AG04450 (cell line): ENCODE results near the gene PDSS2. TPM values are rescaled to one million over a fixed set of nuclear protein-coding genes. Genes with fewer than 3 reads are reported as not detected.

Experiments
- CTCF ChIA-PET: fragments of 300-600, 350-600 bp; formaldehyde crosslinking; extraction: SDS; loops from one replicate; lab custom pipeline; 2022; ENCODE audit warnings: antibody characterized with exemption, inconsistent platforms; lab: Charles Lee
- POLR2A ChIA-PET: fragments of 350-600 bp; formaldehyde crosslinking; extraction: SDS; loops from one replicate; lab custom pipeline; 2021; ENCODE audit warnings: antibody characterized with exemption, inconsistent platforms; lab: Yijun Ruan, JAX
- DNase-seq: peaks from one replicate; pipeline ENCODE4 v3.0.0-alpha.2; 2011; ENCODE audit warnings: low read depth, low spot score
- H3K27ac ChIP-seq: one replicate; pipeline ENCODE4 v1.5.1; 2012; ENCODE audit warnings: low read depth, low read length, control low read depth
- H3K27me3 ChIP-seq: one replicate; pipeline ENCODE4 v1.6.0; 2012; ENCODE audit warnings: low read length; ENCODE audit not compliant: control insufficient read depth, insufficient read depth
- H3K4me3 ChIP-seq: 2 replicates; pipeline ENCODE4 v1.5.1; 2011; ENCODE audit warnings: mild to moderate bottlenecking, low read depth, low read length, control low read depth
- H3K9me3 ChIP-seq: 2 replicates; pipeline ENCODE4 v1.5.1; 2012; ENCODE audit warnings: low read length; ENCODE audit not compliant: control insufficient read depth, insufficient read depth
- polyA plus RNA-seq: library from polyadenylated mRNA; depleted of rRNA; stranded (reverse); fragments of >200 nt; gene quantifications from 2 replicates; pipeline ENCODE4 v1.2.3, GENCODE V29; 2011
- TF ChIP-seq, protein P1 (sequence below): IDR thresholded peaks from 2 replicates; pipeline ENCODE4 v1.5.1; 2011; ENCODE audit warnings: low read depth, low read length, control low read depth, inconsistent platforms

The PDSS2 gene
- polyA plus RNA-seq, 1 experiment = 19.1 TPM

DNA sequence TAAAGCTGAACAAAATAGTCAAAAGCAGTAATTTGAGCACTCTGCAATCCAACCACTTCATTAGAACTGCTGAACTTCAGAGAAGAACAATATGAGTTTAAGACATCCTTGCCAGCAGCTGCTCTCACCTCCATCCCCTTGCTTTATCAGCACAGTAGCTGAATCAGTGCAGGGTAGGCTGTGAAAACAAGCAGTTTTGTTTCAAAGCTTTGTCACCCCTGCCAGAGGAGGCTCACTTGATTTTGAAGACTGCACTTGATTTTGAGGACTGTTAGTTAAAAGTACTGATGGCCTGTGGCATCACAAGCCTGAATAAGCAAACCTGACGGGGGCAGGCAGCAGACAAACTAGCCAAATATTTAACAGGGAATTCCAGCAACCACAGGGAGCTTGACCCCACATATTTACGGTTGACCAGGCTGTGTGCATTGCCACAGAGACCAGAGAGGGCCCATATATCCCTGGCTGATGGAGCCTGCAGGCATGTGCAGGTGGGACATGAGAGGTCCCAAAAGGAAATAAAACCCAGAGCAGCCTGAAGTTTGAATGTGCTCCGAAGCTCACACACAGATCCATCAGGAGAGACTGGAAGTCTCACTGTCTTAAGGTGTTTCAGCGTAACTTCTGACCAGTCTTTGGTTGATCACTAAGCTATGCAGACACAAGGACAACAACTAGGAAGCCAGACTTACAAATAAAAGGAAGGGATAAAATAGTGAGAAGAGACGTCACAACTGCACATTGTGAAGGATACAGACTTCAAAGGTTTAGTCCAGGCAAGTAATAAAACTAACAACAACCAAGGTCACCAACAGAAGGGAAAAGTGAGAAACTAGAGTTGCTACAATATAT is 97.4 kb downstream of the PDSS2 start:
- ChIA-PET POLR2A (no interaction called here), CTCF (interaction anchor here (1.4 to 1.6 kb wide), 2 partner anchors 9 to 44 kb away, joined by 5 read pairs; no protein-coding TSS in a partner anchor)
- peak; percentile 49 for DNase-seq
- H3K9me3 ChIP-seq = peaks cover 8% of the 10 kb centered on the region; the same call in 1 of the 2 replicates
- no peak overlapping the region for H3K4me3 ChIP-seq
- H3K27me3 ChIP-seq = no peaks in the 10 kb centered on the region
- TF ChIP-seq, protein P1, sequence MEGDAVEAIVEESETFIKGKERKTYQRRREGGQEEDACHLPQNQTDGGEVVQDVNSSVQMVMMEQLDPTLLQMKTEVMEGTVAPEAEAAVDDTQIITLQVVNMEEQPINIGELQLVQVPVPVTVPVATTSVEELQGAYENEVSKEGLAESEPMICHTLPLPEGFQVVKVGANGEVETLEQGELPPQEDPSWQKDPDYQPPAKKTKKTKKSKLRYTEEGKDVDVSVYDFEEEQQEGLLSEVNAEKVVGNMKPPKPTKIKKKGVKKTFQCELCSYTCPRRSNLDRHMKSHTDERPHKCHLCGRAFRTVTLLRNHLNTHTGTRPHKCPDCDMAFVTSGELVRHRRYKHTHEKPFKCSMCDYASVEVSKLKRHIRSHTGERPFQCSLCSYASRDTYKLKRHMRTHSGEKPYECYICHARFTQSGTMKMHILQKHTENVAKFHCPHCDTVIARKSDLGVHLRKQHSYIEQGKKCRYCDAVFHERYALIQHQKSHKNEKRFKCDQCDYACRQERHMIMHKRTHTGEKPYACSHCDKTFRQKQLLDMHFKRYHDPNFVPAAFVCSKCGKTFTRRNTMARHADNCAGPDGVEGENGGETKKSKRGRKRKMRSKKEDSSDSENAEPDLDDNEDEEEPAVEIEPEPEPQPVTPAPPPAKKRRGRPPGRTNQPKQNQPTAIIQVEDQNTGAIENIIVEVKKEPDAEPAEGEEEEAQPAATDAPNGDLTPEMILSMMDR = no peak
- no peak overlapping the region for H3K27ac ChIP-seq

DNA sequence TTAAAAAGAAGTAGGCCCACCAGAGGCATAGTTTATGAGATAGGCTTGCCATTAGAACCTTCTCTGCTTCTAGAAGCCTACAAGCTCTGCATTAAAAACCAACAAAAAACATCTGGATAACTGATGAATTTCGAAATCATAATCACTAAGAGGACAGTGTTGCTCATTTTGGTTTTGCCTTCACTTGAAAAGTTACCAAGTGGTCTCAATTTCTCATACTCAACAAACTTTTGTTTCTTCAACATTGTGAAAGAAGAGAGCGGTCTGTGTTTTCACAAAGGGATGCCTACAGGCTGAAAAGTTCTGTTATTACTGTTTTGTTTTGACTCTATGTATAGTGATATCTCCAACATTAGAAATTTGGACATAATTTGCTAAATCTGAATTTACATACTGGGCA is 98.9 kb downstream of the PDSS2 start:
- H3K4me3 ChIP-seq = no peak overlapping the region
- TF ChIP-seq, protein P1 = no peak
- POLR2A ChIA-PET = no interaction called here
- H3K9me3 ChIP-seq = peaks cover 8% of the 10 kb centered on the region; the same call in 1 of the 2 replicates
- CTCF ChIA-PET = interaction anchor here (1.0 kb wide), 1 partner anchor 100 kb away, joined by 5 read pairs; the partner anchor contains the start of gene PDSS2
- no peaks in the 10 kb centered on the region for H3K27me3 ChIP-seq
- no peak for DNase-seq
- no peak overlapping the region for H3K27ac ChIP-seq

DNA sequence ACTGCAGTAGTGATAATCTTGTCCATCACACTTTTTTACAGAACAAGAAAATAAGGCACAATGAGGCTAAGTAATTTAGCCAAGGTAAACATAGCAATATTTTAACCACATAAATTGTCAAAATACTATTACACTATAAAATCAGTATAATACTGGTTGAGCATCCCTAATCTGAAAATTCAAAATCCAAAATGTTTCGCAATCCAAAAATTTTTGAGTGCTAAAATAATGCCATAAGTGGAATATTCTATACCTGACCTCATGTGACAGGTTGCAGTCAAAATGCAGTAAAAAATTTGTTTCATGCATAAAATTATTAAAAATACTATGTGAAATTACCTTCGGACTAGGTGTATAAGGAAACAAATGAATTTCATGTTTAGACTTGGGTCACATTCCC is 101.5 kb downstream of the PDSS2 start:
- Histone ChIP-seq H3K4me3 (no peak overlapping the region), H3K9me3 (no peaks in the 10 kb centered on the region), H3K27me3 (no peaks in the 10 kb centered on the region), H3K27ac (no peak overlapping the region)
- DNase-seq = no peak
- ChIA-PET CTCF (no interaction called here), POLR2A (no interaction called here)
- TF ChIP-seq, protein P1 = no peak

DNA sequence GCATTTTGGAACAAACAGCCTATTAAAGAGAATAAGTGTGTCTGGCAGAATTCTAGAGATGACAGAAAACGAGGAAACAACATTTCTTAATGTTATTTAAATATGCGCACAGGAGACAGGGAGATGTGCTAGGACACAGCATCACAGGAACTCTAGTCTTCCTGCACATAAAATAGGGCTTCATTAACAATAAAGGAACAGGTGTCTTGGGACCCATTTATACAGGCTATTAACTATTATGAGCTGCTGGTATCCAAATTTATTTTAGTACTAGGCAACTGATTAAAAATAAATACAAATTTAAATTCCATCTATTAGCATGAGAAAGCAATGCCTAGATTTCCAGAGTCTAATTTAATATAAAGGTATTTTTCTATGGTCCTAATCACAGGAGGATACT is 102.3 kb downstream of the PDSS2 start:
- ChIA-PET CTCF (interaction anchor here (0.6 kb wide), 1 partner anchor 156 kb away, joined by 11 read pairs; no protein-coding TSS in a partner anchor), POLR2A (no interaction called here)
- H3K27me3 ChIP-seq = no peaks in the 10 kb centered on the region
- TF ChIP-seq, protein P1 = no peak
- no peak overlapping the region for H3K4me3 ChIP-seq
- H3K9me3 ChIP-seq = no peaks in the 10 kb centered on the region
- no peak for DNase-seq
- H3K27ac ChIP-seq = no peak overlapping the region

DNA sequence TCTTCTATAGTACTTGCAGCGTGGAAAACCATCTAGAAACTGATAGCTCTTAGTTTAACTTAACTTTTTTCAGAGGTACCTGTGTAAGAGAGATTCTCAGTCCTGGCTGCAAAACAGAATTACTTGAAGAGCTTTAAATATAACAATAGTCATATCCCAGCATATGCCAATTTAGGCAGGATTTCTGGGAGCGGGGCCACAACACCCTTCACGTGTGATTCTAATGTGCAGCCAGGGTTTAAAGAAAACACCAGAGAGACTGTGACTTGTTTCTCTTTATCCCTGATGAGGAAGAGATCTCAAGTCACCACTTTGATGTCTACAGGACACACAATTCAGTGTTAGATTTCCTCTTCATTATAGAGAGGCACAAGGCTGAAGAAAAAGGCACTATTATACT is 103.7 kb downstream of the PDSS2 start:
- H3K27ac ChIP-seq = no peak overlapping the region
- H3K9me3 ChIP-seq = no peaks in the 10 kb centered on the region
- TF ChIP-seq, protein P1 = no peak
- no peak overlapping the region for H3K4me3 ChIP-seq
- no peak for DNase-seq
- no peaks in the 10 kb centered on the region for H3K27me3 ChIP-seq
- POLR2A ChIA-PET = no interaction called here
- CTCF ChIA-PET = interaction anchor here (1.7 kb wide), 1 partner anchor 38 kb away, joined by 4 read pairs; no protein-coding TSS in a partner anchor
